Left renal cortex interstitium (tissue), 4 donors: ENCODE measurements around the gene ZBTB7B. TPM values are rescaled to one million over a fixed set of nuclear protein-coding genes. Genes with fewer than 3 reads are reported as not detected.

ENCODE experiments used
- DNase-seq, 4 donors: peaks; one replicate each; pipeline ENCODE4 v3.0.0-alpha.2; 2013; ENCODE audit warnings: low read depth in 4 of 4, low spot score in 2 of 4, missing footprints in 1 of 4
- polyA plus RNA-seq, 4 donors: library from polyadenylated mRNA; unstranded; fragments of 120-200 nt; gene quantifications; one replicate each; pipeline ENCODE4 v1.2.1, GENCODE V29; 2013; ENCODE audit not compliant: insufficient read length in 4 of 4

The ZBTB7B gene
- polyA plus RNA-seq, 4 donors: 11.8 to 17.9 (median 15.4) TPM

DNA sequence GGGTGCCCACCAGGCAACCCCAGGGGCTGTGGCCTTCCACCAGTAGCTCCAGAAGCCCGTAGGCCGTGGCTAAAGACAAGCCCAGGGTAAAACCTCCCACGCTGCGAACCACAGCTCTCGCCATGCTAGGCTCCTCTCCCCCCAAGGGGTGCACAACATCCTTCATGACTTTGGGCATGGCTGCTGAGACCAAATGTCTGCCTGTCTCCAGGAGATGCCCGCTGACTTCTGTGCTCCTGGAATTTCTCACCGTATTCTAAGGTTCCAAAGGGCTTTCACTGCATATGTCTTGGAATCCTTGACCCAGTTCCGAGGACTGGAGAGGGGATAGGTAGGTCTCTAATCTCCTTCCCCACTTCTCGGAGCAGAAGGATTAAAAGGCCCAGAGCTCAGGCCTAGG lies 30.9 kb downstream of the ZBTB7B start, which contains the start of the genes DCST1 and DCST2:
TSS of gene DCST1 (plus strand) at position 301 of the 400 bp plus-strand sequence. CDS start 213 bp downstream, outside the sequence.
TSS of gene DCST2 (minus strand) at position 258 of the 400 bp plus-strand sequence. CDS start at position 178, 80 bp downstream.
- DNase-seq: no peak

DNA sequence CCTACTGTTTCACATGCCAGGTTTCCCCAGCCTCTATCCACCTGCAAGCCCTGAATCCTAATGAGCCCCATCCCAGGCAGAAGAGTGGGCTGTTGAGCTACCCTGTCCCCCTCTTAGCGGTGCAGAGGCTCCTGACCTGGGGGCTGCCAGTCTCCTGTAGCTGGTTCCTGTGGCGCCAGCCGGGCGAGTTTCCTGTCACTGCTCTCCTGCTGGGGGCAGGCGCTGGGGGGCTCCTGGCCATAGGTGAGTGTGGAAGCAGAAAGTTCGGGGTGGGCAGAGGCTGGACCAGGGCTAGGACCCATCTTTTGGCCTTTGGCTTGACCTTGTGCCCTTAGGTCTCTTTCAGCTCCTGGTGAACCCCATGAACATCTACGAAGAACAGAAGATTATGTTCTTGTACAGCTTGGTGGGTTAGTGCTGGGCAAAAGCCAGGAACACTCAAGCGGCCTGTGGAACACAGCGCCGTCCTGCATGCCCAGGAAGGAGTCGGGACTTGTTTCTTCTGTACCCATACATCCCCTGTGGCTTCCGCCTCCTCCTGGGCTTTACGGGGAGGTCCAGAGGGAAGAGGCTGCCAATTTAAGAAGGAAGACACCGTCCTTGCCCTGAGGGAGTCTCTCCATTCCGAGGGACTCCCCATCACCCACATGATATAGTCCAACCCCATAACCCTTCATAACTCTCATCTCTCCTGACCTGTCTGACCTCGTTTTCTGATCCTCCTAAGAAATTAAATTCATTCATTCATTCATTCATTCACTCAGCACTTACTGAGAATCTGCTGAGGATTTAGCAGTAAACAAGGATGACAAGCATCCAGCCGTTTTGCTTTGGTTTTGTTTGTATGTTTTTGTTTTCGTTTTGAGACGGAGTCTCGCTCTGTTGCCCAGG lies 32.0 kb downstream of the ZBTB7B start:
- DNase-seq: no peak

- no peak for DNase-seq
Observed at GRCh38 chr1:155035936-155036335, 33.3 kb downstream of the ZBTB7B start.

GRCh38 chr1:155037043-155037442 lies 34.4 kb downstream of the ZBTB7B start:
- no peak for DNase-seq

DNA sequence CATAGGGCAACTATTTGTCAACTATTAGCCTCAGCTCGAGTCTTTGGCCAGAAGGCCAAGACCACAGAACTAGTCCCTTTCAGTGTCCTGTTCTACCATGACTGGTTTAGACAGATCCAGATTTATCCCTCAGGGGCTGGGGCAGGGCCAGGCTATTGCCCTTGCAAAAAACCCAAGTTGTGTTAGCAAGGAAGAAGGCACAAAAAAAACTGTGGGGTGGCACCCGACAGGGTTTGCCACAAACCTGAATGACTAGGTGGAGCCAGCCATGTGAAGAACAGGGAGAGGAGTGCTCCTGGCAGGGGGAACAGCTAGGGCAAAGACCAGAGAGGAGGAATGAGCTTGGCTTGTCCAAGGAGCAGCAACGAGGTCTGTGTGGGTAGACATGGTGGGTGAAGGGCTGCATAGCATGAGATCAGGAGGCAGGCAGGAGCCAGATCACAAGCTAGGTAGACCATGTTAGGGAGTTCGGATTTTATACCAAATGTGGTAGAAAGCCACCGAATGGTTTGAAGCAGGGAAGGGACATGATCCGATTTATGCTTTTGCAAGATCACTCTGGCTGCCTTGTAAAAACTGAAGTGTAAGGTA lies 35.3 kb downstream of the ZBTB7B start:
- DNase-seq: no peak

- DNase-seq: no peak
Observed at GRCh38 chr1:155038602-155039307, 36.2 kb downstream of the ZBTB7B start.

DNA sequence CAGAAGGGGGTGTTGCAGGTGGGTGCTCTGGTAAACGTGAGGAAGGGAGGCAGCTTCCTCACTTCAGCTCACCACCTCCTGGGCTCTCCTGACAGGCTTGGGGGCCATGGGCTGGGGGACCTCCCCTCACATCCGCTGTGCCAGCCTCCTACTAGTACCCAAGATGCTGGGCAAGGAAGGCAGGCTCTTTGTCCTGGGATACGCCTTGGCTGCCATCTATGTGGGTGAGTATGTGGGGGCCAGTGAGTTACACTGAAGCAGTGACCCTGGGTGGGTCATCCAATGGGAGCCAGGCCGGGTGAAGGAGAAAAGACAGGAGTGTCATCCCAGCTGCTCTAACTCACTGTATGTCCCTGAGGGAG lies 36.7 kb downstream of the ZBTB7B start:
- no peak for DNase-seq

GRCh38 chr1:155040358-155041093 lies 37.9 kb downstream of the ZBTB7B start:
- DNase-seq: no peak

DNA sequence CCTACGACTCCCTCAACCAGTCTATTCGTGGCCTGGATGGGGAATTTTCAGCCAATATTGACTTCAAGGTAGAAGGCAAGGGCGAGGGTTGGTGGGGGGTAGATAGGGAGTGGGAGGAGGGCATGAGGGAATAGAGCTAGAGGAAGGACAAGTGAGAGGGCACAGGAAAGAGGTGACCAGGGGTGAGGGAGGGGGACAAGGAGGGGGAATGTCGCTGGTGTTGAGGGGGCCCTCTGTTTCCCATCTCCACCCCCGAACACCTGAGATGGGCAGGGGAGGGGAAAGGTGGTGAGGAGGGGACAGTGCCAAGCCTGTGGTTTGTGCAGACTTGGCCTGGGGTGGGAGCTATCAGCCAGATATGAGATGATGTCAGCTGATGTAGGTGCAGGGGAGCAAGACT lies 40.2 kb downstream of the ZBTB7B start:
- no peak for DNase-seq

DNA sequence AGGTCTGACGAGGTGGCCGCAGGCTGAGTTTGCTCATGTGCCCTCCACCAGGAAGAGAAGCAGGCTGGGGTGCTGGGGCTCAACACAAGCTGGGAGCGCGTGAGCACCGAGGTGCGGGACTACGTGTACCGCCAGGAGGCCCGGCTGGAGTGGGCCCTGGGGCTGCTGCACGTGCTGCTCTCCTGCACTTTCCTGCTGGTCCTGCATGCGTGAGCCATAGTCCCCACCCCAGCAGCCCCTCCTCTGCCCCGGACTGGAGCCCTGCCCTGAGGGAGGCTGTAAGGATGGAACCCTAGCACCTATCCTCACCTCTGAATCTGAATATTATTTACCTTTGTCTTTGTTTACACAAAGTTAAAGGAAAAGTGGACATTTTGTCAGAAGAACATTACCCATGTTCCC lies 40.7 kb downstream of the ZBTB7B start:
- no peak for DNase-seq

DNA sequence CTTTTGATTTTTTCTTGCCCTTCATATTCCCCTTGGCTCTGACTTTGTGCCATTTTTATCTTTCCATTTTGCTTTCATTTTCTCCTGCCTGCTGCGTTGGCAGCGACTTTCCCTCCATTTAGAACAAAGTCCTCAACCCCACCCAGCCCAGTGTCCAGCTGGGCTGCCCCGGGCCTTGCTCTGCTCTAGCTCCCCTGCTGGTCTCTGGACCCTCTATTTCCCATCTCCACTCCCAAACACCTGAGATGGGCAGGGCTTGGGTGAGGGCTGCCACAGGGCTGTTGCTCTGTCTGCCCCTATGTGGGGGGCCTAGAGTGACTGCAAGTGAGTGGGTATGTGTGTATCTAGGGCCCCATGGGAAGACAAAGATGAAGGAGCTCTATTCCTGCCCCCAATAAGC lies 41.2 kb downstream of the ZBTB7B start:
- no peak for DNase-seq

- DNase-seq: no peak
Observed at GRCh38 chr1:155044365-155044764, 41.8 kb downstream of the ZBTB7B start.

DNA sequence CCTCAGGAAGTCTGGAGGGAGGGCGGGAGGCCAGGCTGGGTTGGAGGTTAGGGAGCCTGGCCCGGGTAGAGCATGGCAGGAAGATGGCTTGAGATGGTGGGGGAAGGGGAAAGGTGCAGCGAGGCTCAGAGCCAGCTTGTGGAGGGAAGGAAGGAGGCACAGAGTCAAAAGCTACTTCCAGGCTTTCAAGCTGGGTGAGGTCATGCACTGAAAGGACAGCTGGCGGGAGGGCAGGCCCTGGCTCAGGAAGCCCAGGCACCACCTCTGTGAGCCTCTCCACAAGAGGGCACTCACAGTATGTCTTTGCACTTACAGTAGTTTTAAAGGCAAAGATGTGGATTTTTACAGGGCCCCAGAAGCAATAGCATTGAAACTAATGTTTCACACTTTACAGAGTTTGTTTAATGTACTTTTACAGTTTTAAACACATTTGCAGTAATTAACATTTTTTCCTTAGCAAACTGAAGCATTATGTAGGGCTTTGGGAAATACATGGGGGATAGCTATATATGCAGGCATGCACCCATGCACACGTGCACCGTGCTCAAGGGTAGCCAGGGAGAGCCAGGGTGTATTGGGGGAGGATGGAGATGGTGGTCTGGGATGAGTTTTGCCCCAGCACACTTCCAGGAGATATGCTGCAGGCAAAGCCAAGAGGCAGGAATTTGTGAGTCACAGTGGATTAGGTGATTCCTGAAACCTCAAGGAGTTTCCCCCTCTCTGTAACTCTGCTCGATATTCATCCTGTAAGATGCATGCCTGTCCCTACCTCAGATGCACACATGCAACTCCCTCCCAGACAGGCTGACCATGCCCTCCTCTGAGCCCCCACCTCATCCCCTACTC lies 42.4 kb downstream of the ZBTB7B start:
- DNase-seq: peak in 1 of 4 donors; percentile 27

DNA sequence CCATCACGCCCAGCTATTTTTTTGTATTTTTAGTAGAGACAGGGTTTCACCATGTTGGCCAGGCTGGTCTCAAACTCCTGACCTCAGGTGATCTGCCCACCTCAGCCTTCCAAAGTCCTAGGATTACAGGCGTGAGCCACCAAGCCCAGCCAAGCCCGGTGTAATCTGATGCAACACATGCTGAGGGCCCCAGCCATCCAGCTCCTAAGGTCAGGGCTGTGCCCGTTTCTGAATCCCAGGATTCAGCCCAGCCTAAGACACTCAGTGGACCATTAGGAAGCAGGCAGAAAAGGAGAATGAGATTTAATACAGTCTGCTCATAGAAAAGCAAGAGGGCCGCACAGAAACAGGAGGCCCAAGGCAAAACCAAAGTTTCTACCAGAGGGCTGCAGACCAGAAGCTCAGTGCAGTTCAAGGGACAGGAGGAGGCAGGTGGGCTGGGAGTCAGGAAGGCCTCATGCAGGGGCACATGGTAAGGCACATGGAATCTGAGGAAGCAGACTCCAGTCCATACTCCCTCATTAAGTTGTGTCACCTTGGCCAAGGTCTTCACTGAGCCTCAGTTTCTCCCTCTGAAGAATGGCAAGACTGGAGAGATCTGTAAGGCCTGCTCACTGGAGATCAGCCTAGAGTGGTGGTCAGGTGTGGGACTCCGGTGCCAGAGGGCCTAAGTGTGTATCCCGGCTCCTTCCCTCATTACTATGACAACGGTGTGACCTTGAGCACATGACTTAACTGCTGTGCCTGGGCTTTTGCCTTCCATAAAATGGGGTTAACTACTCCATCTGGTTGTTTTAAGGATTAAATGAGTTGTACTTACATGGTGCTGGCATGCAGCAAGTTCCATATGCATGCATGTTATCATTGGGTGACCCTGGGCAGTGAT lies 46.1 kb downstream of the ZBTB7B start:
- no peak for DNase-seq

DNA sequence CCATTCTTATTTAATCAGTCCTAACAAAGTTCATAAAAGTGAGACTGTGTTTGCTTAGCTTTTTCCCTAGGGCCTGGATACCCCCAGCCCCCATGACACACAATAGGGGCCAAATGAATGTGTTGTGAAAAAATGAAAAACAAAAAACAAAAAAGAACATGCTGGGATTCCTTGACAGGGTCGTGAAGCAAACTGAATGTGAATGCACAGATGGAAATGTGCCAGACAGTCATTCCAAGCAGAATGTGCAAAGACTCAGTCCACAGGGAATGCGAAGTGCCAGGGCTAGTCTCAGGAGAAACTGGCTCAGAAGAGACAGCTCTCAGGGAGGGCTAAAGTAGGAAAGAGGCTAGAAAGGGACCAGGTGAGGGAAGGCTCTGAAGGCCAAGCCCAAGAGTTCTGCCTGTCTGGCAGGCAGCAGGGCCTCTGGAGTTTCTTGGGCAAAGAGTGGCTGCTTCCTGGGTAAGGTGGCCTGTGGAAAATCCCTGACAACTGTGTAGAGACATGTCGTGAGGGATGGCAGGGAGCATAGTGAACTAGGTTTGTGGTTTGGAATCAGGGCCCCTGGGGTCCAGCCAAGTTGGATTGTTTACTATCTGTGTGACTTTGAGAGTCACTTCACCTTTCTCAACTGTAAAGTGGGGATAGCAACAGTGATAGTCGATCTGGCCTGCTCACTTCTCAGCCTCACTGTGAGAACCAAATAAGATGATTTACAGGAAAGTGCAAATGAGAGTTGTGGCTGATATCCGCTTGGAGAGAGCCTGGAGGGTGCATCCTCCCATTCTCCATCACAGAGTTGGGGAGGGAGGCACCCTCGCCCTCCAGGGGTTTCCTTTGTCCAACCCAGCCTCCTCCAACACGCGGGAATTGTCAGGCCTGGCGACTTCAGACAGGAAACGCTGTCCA lies 47.3 kb downstream of the ZBTB7B start:
- no peak for DNase-seq

DNA sequence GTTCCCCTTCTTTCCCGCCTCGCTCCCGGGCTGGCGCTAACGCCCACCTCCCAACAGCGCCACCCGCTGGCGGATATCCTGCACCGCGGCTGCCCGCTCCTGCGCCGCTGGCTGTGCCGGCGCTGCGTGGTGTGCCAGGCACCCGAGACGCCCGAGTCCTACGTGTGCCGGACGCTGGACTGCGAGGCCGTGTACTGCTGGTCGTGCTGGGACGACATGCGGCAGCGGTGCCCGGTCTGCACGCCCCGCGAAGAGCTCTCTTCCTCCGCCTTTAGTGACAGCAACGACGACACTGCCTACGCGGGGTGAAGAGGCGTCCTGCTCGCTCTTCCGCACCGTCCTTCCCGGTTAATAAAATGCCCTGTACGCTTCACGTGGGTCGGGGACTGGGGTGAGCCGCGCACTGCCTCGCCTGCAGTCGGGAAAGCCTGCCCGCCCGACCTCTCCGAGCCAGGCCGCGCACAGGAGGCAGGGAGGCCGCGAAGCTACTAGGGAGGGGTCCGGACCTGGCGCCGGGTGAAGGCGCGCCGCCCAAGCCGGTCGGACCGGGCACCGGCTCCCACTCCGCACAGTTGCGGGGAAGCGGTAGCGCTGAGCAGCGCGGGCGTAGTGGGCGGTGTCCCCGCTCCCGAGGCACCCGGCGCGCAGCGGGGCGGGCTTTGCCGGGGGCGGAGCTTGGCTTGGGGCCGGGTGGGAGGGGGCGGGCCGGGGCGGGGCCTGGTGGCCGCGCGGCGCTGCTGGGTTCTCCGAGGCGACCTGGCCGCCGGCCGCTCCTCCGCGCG lies 48.1 kb downstream of the ZBTB7B start, which contains the start of gene ADAM15:
TSS of gene ADAM15 (plus strand) at position 757 of the 782 bp plus-strand sequence. CDS start 71 bp downstream, outside the sequence.
- DNase-seq: no peak

DNA sequence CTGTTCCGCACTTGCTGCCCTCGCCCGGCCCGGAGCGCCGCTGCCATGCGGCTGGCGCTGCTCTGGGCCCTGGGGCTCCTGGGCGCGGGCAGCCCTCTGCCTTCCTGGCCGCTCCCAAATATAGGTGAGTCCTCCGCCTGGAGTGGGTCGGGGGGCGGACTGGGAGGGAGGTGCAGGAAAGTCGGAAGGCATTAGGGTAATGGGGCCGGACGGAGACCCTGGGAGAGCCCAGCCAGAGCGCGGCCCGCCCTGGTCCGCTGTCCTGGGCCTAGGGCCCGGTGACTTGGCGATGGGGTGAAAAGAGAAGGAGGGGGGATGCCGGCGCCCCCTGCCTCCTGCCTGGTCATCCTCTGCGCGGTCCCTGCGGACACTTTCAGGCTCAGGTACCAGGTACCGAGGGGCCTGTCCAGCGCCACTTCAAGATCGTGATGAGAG lies 48.8 kb downstream of the ZBTB7B start:
- DNase-seq: no peak
